ENCODE results near the gene TANGO2. TPM values are rescaled to one million over a fixed set of nuclear protein-coding genes. Genes with fewer than 3 reads are reported as not detected.

TANGO2 gene
- total and polyA plus RNA-seq, 2 donors (not counting 1 experiment from before 2014, with no cell fraction given), result 75.5 to 75.6 TPM

DNA sequence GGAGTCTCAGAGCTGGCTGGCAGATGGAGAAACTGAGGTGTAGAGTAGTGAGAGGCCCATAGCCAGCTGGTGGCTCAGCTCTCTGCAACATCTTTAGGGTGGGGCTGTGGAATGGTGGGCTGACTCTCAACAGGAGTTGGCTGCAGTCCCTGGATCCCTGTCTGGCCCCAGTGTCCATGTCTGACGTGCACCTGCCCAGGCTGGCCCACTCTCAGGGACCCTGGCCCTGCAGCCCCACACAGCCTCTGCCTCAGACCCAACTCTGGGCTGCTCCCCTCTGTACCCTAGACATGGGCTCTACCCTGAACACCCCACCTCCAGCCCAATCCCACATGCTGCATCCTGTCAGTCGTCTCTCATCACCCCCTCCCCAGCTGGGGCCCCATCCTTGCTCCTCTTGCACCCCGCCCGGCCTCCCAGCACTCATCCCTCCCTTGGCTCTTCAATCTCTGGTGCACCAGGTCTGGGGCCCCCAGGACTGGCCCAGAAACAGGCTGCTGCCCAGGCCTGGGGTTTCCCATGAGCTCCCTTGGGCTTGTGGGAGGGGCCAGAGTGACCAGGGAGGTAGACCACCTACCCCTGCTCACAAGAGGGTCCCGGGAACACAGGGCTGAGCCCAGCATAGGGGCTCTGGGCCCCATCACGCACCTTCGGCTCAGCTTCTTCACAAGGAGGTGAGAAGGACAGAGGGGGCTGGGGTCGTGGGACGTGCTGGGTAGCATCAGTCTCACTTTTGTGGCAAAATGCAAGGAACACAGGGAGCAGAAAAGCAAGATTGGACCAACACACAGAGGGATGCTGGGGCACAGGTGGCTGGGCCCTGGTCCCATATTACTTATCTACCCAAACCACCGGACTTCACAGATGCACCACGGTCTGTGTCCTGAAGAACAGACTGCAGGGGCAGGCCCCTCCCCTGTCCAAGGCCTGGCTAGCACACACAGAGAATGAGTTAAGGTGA is 35.8 kb upstream of the TANGO2 start:
- H3K27me3 ChIP-seq (replicated peaks in 1 of 4; ENCODE audit: control extremely low read depth in 1 of 4, control insufficient read depth in 3 of 4, insufficient read depth in 4 of 4, low read length in 3 of 4), result peaks cover 0 to 11% (median 0%) of the 10 kb centered on the region in 4 experiments
- H3K27ac ChIP-seq (ENCODE audit: low read length in 2 of 2), result no peak overlapping the region
- WGBS (ENCODE audit: insufficient coverage), result 90% methylated on average over 11 of the region's 11 CpGs
- H3K4me3 ChIP-seq (ENCODE audit: control extremely low read depth in 1 of 5, extremely low read depth in 1 of 5, insufficient read depth in 1 of 5, low read depth in 2 of 5, low read length in 4 of 5), result no peak overlapping the region
- peak overlapping the region; percentile 54 for H3K4me3 Mint-ChIP-seq
- peaks cover 0 to 4% (median 0%) of the 10 kb centered on the region in 3 donors for H3K9me3 ChIP-seq (ENCODE audit: control extremely low read depth in 1 of 3, control insufficient read depth in 2 of 3, insufficient read depth in 1 of 3, low read length in 2 of 3)
- peaks cover 7% of the 10 kb centered on the region for H3K4me1 Mint-ChIP-seq
- H3K9me3 Mint-ChIP-seq (ENCODE audit: insufficient read depth), result no peaks in the 10 kb centered on the region
- H3K4me1 ChIP-seq (ENCODE audit: control insufficient read depth in 2 of 2, insufficient read depth in 2 of 2, low read length in 2 of 2), result peaks cover 10 to 13% of the 10 kb centered on the region in 2 donors
- intact Hi-C loops (cut with micrococcal nuclease), result loop anchor here (5.0 kb wide), 2 partner anchors 52 to 597 kb away; no protein-coding TSS in a partner anchor
- no peaks in the 10 kb centered on the region for H3K79me2 ChIP-seq (ENCODE audit: control insufficient read depth, insufficient read depth, low read length)
- H3K27me3 Mint-ChIP-seq, result no peaks in the 10 kb centered on the region
- no peak for TF ChIP-seq EZH2 (IDR thresholded peaks at IDR 0.05; ENCODE audit: borderline replicate concordance, insufficient read depth, low read depth, low read length, poor library complexity, severe bottlenecking)
- TF ChIP-seq, protein P1, sequence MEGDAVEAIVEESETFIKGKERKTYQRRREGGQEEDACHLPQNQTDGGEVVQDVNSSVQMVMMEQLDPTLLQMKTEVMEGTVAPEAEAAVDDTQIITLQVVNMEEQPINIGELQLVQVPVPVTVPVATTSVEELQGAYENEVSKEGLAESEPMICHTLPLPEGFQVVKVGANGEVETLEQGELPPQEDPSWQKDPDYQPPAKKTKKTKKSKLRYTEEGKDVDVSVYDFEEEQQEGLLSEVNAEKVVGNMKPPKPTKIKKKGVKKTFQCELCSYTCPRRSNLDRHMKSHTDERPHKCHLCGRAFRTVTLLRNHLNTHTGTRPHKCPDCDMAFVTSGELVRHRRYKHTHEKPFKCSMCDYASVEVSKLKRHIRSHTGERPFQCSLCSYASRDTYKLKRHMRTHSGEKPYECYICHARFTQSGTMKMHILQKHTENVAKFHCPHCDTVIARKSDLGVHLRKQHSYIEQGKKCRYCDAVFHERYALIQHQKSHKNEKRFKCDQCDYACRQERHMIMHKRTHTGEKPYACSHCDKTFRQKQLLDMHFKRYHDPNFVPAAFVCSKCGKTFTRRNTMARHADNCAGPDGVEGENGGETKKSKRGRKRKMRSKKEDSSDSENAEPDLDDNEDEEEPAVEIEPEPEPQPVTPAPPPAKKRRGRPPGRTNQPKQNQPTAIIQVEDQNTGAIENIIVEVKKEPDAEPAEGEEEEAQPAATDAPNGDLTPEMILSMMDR (IDR thresholded peaks at IDR 0.05), result no peak
- POLR2A ChIA-PET, result no interaction called here
- H3K27ac Mint-ChIP-seq, result no peak overlapping the region
- no peaks in the 10 kb centered on the region for H4K20me1 ChIP-seq (ENCODE audit: control insufficient read depth, insufficient read depth, low read length, poor library complexity, severe bottlenecking)
- CTCF ChIA-PET, result interaction anchor here (1.1 to 1.4 kb wide), 2 partner anchors 15 to 28 kb away, joined by 3 to 4 read pairs; no protein-coding TSS in a partner anchor
- H2AFZ ChIP-seq (ENCODE audit: insufficient read depth, low read depth, low read length, poor library complexity, severe bottlenecking), result no peak overlapping the region
- no peak overlapping the region for H3K4me2 ChIP-seq (replicated peaks; ENCODE audit: low read depth, low read length, poor library complexity, severe bottlenecking)
- H3K36me3 ChIP-seq (replicated peaks in 1 of 2; ENCODE audit: control extremely low read depth in 1 of 2, control insufficient read depth in 1 of 2, extremely low read depth in 1 of 2, insufficient read depth in 2 of 2, low read length in 1 of 2), result no peaks in the 10 kb centered on the region
- ATAC-seq (ENCODE audit: low read depth) (no peak), DNase-seq (no peak)
- no peak overlapping the region for H3K9ac ChIP-seq (ENCODE audit: low read length)

All from B cell (primary cell).